ENCODE data around the gene FYN.

GRCh38 chr6:111750153-111750552 is 123.1 kb downstream of the FYN start:
- no peak for TF ChIP-seq CTCF (IDR thresholded peaks at IDR 0.05)
- no peak for TF ChIP-seq POLR2A (IDR thresholded peaks at IDR 0.05)
